ENCODE results near the gene OR5T2. TPM values are rescaled to one million over a fixed set of nuclear protein-coding genes. Genes with fewer than 3 reads are reported as not detected.

OR5T2 gene
- total and polyA plus RNA-seq, 2 experiments from 2014 or later: not detected

DNA sequence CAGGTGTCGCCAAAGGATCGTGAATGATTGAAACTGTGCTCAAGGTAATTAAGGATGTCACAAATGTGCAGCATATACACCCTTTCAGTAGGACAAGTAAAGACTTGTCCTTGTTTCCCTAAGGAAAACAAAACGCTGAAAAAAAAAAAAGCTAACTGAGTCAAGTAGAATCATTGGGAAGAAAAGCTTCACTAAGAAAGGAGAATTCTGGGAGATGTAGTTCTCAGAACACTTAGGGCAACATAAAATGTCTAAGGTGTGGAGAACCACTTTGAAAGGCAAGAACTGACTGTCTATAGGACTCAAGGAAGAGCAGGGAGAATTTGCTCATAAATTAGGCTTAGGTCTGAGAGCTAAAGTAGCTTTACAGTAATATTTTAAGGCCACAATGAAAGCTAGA lies 37.0 kb upstream of the OR5T2 start:
- Histone ChIP-seq H2AFZ (no peak overlapping the region), H3F3A (replicated peaks; ENCODE audit: low read depth) (no peaks in the 10 kb centered on the region), H4K20me1 (replicated peaks; ENCODE audit: insufficient read depth) (no peaks in the 10 kb centered on the region), H3K79me2 (replicated peaks; ENCODE audit: insufficient read depth) (no peaks in the 10 kb centered on the region), H3K4me1 (ENCODE audit: insufficient read depth) (no peaks in the 10 kb centered on the region), H3K4me3 (no peak overlapping the region), H3K36me3 (ENCODE audit: insufficient read depth) (no peaks in the 10 kb centered on the region), H3K9me2 (ENCODE audit: insufficient read depth) (no peaks in the 10 kb centered on the region; the same call in 1 of the 2 replicates), H3K4me2 (no peak overlapping the region), H3K27me3 (ENCODE audit: insufficient read depth) (no peaks in the 10 kb centered on the region), H3K27ac (ENCODE audit: low read depth) (no peak overlapping the region)
- ATAC-seq (no peak), DNase-seq (ENCODE audit: low spot score) (peak; percentile 56)
- Mint-ChIP-seq H3K9me3 (peaks cover 9% of the 10 kb centered on the region; the same call in 2 of the 3 replicates), H3K27ac (peak overlapping the region; percentile 31; the same call in 1 of the 2 replicates), H3K36me3 (ENCODE audit: low read depth) (no peaks in the 10 kb centered on the region), H3K27me3 (ENCODE audit: insufficient read depth, low read depth, poor library complexity) (no peaks in the 10 kb centered on the region), H3K4me3 (no peak overlapping the region), H3K4me1 (peaks cover 2% of the 10 kb centered on the region; the same call in 2 of the 3 replicates)
- TF ChIP-seq, protein P1, sequence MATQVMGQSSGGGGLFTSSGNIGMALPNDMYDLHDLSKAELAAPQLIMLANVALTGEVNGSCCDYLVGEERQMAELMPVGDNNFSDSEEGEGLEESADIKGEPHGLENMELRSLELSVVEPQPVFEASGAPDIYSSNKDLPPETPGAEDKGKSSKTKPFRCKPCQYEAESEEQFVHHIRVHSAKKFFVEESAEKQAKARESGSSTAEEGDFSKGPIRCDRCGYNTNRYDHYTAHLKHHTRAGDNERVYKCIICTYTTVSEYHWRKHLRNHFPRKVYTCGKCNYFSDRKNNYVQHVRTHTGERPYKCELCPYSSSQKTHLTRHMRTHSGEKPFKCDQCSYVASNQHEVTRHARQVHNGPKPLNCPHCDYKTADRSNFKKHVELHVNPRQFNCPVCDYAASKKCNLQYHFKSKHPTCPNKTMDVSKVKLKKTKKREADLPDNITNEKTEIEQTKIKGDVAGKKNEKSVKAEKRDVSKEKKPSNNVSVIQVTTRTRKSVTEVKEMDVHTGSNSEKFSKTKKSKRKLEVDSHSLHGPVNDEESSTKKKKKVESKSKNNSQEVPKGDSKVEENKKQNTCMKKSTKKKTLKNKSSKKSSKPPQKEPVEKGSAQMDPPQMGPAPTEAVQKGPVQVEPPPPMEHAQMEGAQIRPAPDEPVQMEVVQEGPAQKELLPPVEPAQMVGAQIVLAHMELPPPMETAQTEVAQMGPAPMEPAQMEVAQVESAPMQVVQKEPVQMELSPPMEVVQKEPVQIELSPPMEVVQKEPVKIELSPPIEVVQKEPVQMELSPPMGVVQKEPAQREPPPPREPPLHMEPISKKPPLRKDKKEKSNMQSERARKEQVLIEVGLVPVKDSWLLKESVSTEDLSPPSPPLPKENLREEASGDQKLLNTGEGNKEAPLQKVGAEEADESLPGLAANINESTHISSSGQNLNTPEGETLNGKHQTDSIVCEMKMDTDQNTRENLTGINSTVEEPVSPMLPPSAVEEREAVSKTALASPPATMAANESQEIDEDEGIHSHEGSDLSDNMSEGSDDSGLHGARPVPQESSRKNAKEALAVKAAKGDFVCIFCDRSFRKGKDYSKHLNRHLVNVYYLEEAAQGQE (IDR thresholded peaks at IDR 0.05; ENCODE audit: unreplicated experiment): no peak
- TF ChIP-seq, protein P2, sequence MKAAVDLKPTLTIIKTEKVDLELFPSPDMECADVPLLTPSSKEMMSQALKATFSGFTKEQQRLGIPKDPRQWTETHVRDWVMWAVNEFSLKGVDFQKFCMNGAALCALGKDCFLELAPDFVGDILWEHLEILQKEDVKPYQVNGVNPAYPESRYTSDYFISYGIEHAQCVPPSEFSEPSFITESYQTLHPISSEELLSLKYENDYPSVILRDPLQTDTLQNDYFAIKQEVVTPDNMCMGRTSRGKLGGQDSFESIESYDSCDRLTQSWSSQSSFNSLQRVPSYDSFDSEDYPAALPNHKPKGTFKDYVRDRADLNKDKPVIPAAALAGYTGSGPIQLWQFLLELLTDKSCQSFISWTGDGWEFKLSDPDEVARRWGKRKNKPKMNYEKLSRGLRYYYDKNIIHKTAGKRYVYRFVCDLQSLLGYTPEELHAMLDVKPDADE (IDR thresholded peaks at IDR 0.05): no peak
- TF ChIP-seq CTCF (conservative IDR thresholded peaks at IDR 0.05; ENCODE audit: low read depth in 2 of 2) (no peak), ZNF114 (CRISPR knock-in tag; IDR thresholded peaks at IDR 0.05) (no peak), EZH2 (IDR thresholded peaks at IDR 0.05; ENCODE audit: low read depth, unreplicated experiment) (no peak), NANOG (IDR thresholded peaks at IDR 0.05; ENCODE audit: borderline replicate concordance) (no peak), ZNF331 (CRISPR knock-in tag; IDR thresholded peaks at IDR 0.05; ENCODE audit: low read depth) (no peak), POLR2AphosphoS5 (IDR thresholded peaks at IDR 0.05; ENCODE audit: low read depth) (no peak), STAT1 (IDR thresholded peaks at IDR 0.05; ENCODE audit: unreplicated experiment) (no peak), EZH2phosphoT487 (IDR thresholded peaks at IDR 0.05; ENCODE audit: unreplicated experiment) (no peak), CREB1 (CRISPR knock-in tag; IDR thresholded peaks at IDR 0.05; ENCODE audit: low read depth) (no peak), ZNF462 (CRISPR knock-in tag; IDR thresholded peaks at IDR 0.05) (no peak), JUNB (IDR thresholded peaks at IDR 0.05; ENCODE audit: unreplicated experiment) (no peak)
